Right atrium auricular region (tissue), 2 donors: ENCODE data around the gene SEMA5A. TPM values are rescaled to one million over a fixed set of nuclear protein-coding genes. Genes with fewer than 3 reads are reported as not detected.

Experiments used
- DNase-seq: peaks from one replicate; pipeline ENCODE4 v3.0.0-alpha.2; 2019; ENCODE audit warnings: low spot score
- H3K27ac ChIP-seq, 2 donors: fragments of 200-600 bp; sonication (generic); 1 replicate in 1 of 2; 2 replicates in 1 of 2; pipeline ENCODE4 v1.5.1; 2016 to 2019
- H3K27me3 ChIP-seq, 2 donors: fragments of 200-600 bp; sonication (generic); one replicate each; pipeline versions ENCODE4 v1.5.1 to v1.6.0; 2017 to 2019
- H3K36me3 ChIP-seq: fragments of 200-600 bp; sonication (generic); one replicate; pipeline ENCODE4 v1.5.1; 2016
- H3K4me1 ChIP-seq, 2 donors: fragments of 200-600 bp; sonication (generic); one replicate each; pipeline versions ENCODE4 v1.5.1 to v1.6.0; 2017 to 2019
- H3K4me3 ChIP-seq, 2 donors: fragments of 200-600 bp; sonication (generic); 1 replicate in 1 of 2; 2 replicates in 1 of 2; pipeline ENCODE4 v1.5.1; 2017 to 2019; ENCODE audit warnings: mild to moderate bottlenecking in 1 of 2, moderate library complexity in 1 of 2
- H3K9me3 ChIP-seq, 2 donors: fragments of 200-600 bp; sonication (generic); one replicate each; pipeline ENCODE4 v1.5.1; 2019
- total RNA-seq, 2 donors: library from RNA; depleted of rRNA; stranded (reverse); fragments of >200 nt; gene quantifications; one replicate each; pipeline ENCODE4 v1.1.0, GENCODE V29; 2016
- TF ChIP-seq, protein P1 (sequence below), 2 donors: fragments of 200-600 bp; sonication (generic); IDR thresholded peaks; one replicate each; pipeline ENCODE4 v1.5.1; 2019; ENCODE audit warnings: antibody characterized with exemption in 2 of 2

SEMA5A gene
- total RNA-seq, 2 donors from 2014 or later, result 14.1 to 26.2 TPM

DNA sequence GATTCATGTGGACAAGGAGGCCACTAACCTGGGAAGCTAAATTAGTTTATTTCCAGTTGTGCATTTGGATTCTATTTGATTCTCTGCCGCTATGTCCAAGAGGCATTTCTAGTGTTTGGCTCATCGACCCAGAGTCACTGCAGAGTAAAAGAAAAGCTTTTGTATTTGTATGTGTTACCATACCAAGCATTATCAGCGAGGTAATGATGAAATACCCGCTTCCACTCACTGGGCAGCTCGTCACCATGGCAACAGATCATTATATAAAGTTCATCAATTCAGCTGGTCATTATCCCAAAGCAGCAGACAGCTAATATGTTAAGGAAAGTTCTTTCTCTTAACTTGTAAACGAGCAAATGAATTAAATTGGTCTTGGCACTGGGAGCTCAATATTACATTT, 380.3 kb downstream of the SEMA5A start:
- no peaks in the 10 kb centered on the region for H3K4me1 ChIP-seq
- no peaks in the 10 kb centered on the region for H3K9me3 ChIP-seq
- H3K36me3 ChIP-seq, result no peaks in the 10 kb centered on the region
- no peak overlapping the region for H3K4me3 ChIP-seq
- no peak for DNase-seq
- no peak overlapping the region for H3K27ac ChIP-seq
- H3K27me3 ChIP-seq, result no peaks in the 10 kb centered on the region
- TF ChIP-seq, protein P1, sequence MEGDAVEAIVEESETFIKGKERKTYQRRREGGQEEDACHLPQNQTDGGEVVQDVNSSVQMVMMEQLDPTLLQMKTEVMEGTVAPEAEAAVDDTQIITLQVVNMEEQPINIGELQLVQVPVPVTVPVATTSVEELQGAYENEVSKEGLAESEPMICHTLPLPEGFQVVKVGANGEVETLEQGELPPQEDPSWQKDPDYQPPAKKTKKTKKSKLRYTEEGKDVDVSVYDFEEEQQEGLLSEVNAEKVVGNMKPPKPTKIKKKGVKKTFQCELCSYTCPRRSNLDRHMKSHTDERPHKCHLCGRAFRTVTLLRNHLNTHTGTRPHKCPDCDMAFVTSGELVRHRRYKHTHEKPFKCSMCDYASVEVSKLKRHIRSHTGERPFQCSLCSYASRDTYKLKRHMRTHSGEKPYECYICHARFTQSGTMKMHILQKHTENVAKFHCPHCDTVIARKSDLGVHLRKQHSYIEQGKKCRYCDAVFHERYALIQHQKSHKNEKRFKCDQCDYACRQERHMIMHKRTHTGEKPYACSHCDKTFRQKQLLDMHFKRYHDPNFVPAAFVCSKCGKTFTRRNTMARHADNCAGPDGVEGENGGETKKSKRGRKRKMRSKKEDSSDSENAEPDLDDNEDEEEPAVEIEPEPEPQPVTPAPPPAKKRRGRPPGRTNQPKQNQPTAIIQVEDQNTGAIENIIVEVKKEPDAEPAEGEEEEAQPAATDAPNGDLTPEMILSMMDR (IDR thresholded peaks at IDR 0.05), result no peak

- Histone ChIP-seq H3K27ac (no peak overlapping the region), H3K9me3 (no peaks in the 10 kb centered on the region)
- no peak for DNase-seq
Measured at GRCh38 chr5:9160747-9161146, 385.1 kb downstream of the SEMA5A start.

GRCh38 chr5:9157811-9158210, 388.1 kb downstream of the SEMA5A start:
- H3K27ac ChIP-seq, result no peak overlapping the region
- TF ChIP-seq, protein P1 (IDR thresholded peaks at IDR 0.05), result no peak
- DNase-seq, result no peak
- no peaks in the 10 kb centered on the region for H3K9me3 ChIP-seq
- H3K36me3 ChIP-seq, result no peaks in the 10 kb centered on the region
- no peaks in the 10 kb centered on the region for H3K4me1 ChIP-seq
- no peak overlapping the region for H3K4me3 ChIP-seq
- no peaks in the 10 kb centered on the region for H3K27me3 ChIP-seq

More at GRCh38 chr5:9160747-9161146, 385.1 kb downstream of the SEMA5A start:
- H3K4me1 ChIP-seq, result no peaks in the 10 kb centered on the region
- TF ChIP-seq, protein P1 (IDR thresholded peaks at IDR 0.05), result no peak
- H3K36me3 ChIP-seq, result no peaks in the 10 kb centered on the region
- H3K4me3 ChIP-seq, result no peak overlapping the region
- no peaks in the 10 kb centered on the region for H3K27me3 ChIP-seq

DNA sequence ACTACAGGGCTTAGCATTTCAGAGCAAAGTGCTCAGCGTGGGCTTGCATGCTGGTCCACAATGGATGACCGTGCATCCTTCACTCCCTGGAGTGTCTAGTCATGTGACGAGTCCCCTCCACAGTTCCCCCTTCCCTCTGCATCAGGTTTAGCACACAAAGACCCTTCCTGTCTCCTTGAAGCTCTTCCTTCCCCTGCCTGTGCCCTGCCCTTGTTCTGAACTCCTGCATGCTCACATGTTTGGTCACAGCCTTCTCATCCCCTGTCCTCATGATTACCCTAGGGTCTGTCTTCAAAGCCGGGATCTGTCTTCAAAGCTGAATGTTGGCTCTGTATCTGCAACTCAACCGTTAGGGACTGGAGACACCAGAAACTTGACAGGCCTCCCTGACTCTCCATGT, 388.9 kb downstream of the SEMA5A start:
- peaks cover 0 to 5% of the 10 kb centered on the region in 2 donors for H3K4me1 ChIP-seq
- H3K36me3 ChIP-seq, result no peaks in the 10 kb centered on the region
- H3K9me3 ChIP-seq, result no peaks in the 10 kb centered on the region
- H3K27ac ChIP-seq, result no peak overlapping the region
- H3K4me3 ChIP-seq, result no peak overlapping the region
- no peaks in the 10 kb centered on the region for H3K27me3 ChIP-seq
- TF ChIP-seq, protein P1 (IDR thresholded peaks at IDR 0.05), result no peak
- DNase-seq, result no peak

- Histone ChIP-seq H3K36me3 (no peaks in the 10 kb centered on the region), H3K9me3 (no peaks in the 10 kb centered on the region), H3K27me3 (no peaks in the 10 kb centered on the region), H3K27ac (no peak overlapping the region), H3K4me1 (peaks cover 0 to 10% of the 10 kb centered on the region in 2 donors), H3K4me3 (no peak overlapping the region)
- TF ChIP-seq, protein P1 (IDR thresholded peaks at IDR 0.05), result peak; percentile 17 to 42
- DNase-seq, result no peak
Measured at GRCh38 chr5:9156282-9156681, 389.6 kb downstream of the SEMA5A start.

DNA sequence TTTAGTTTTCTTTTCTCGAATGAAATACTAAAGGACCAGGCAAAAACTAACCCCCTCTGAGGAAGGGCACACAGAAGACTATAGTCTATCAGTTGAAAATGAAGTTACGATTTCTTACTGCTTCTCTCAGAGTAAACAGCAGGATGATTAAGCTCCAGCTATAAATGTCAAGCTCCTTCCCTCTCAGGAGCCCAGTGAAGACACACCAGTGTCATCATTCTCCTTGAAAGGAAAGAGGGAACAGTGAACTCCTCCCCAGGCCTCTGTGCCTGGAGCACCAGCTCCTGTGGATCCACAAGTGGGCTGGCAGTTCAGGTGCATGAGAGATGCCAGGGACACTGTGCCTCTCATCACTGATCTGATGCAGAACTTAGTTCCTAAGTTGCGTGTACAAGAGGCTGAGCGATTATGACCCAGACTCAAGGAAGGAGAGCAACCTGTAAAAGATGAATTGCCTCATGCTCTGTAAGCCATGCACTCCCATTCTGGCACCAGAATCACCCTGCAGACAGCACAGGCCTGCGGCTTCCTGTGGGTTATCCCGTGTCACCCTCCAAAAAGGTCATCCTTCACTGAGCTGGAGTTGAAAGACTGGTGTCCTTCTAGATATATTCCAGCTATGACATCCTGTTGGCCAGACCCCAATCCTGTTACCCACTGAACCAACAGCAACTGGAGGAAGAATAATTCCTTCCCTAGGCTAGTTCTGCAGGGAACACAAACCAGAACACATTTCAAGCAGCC, 394.0 kb downstream of the SEMA5A start:
- H3K4me1 ChIP-seq, result peaks cover 0 to 10% of the 10 kb centered on the region in 2 donors
- DNase-seq, result no peak
- no peaks in the 10 kb centered on the region for H3K9me3 ChIP-seq
- H3K27me3 ChIP-seq, result no peaks in the 10 kb centered on the region
- H3K27ac ChIP-seq, result no peak overlapping the region
- H3K4me3 ChIP-seq, result no peak overlapping the region
- H3K36me3 ChIP-seq, result no peaks in the 10 kb centered on the region
- TF ChIP-seq, protein P1 (IDR thresholded peaks at IDR 0.05), result no peak
